DMS53 treated with DMSO at 0.1 percent for 48 hours (cell line): ENCODE measurements around the gene MSH2.
"Not testable (repeated sequence)": the region's sequence is repeated elsewhere in the genome, so short reads cannot be mapped to it uniquely, and the experiment has no call there.

Experiments used
- DNase-seq: peaks from one replicate; lab custom pipeline; 2025; ENCODE audit not compliant: unreplicated experiment; lab: John Stamatoyannopoulos, UW

MSH2 gene

GRCh38 chr2:47402805-47403608 lies at the start of gene MSH2:
MSH2 (plus strand) TSS chr2:47403156; CDS start chr2:47403192, 36 bp downstream.
- peak; percentile 93 for DNase-seq

- DNase-seq = peak; percentile 34
Observed at GRCh38 chr2:47354013-47354847, 48.7 kb upstream of the MSH2 start.

- DNase-seq = no peak
Observed at GRCh38 chr2:47354848-47355204, 48.1 kb upstream of the MSH2 start.

- DNase-seq = no peak
Observed at GRCh38 chr2:47357483-47357882, 45.5 kb upstream of the MSH2 start.

GRCh38 chr2:47359375-47359868 lies 43.5 kb upstream of the MSH2 start:
- no peak for DNase-seq

GRCh38 chr2:47360283-47360682 lies 42.7 kb upstream of the MSH2 start:
- DNase-seq = no peak

GRCh38 chr2:47360927-47361326 lies 42.0 kb upstream of the MSH2 start:
- DNase-seq = peak; percentile 27

GRCh38 chr2:47361505-47362229 lies 41.3 kb upstream of the MSH2 start:
- not testable (repeated sequence) for DNase-seq

GRCh38 chr2:47373747-47374146 lies 29.2 kb upstream of the MSH2 start:
- no peak for DNase-seq

- DNase-seq = no peak
Observed at GRCh38 chr2:47375307-47375706, 27.6 kb upstream of the MSH2 start.

GRCh38 chr2:47379384-47379783 lies 23.6 kb upstream of the MSH2 start:
- DNase-seq = no peak

- no peak for DNase-seq
Observed at GRCh38 chr2:47381408-47381807, 21.5 kb upstream of the MSH2 start.

GRCh38 chr2:47386551-47386950 lies 16.4 kb upstream of the MSH2 start:
- no peak for DNase-seq

GRCh38 chr2:47388888-47389287 lies 14.1 kb upstream of the MSH2 start:
- DNase-seq = no peak

- no peak for DNase-seq
Observed at GRCh38 chr2:47389692-47390091, 13.3 kb upstream of the MSH2 start.

- DNase-seq = no peak
Observed at GRCh38 chr2:47401789-47402554, 984 bp upstream of the MSH2 start.

GRCh38 chr2:47402555-47402804 lies 476 bp upstream of the MSH2 start:
- no peak for DNase-seq

- DNase-seq = peak; percentile 53
Observed at GRCh38 chr2:47403609-47404193, 745 bp downstream of the MSH2 start.

- DNase-seq = no peak
Observed at GRCh38 chr2:47404356-47404755, 1.4 kb downstream of the MSH2 start.

- no peak for DNase-seq
Observed at GRCh38 chr2:47405757-47406156, 2.8 kb downstream of the MSH2 start.
